Activated T-helper 17 cell treated with anti-CD3 and anti-CD28 coated beads, Interleukin-2, amount 50 U/mL, for 72 hours (primary cell): ENCODE results near the gene TPM1. TPM values are rescaled to one million over a fixed set of nuclear protein-coding genes. Genes with fewer than 3 reads are reported as not detected.

ENCODE experiments used
- ATAC-seq: fragments of 150-1000 bp; cut with Tn5 transposase; replicated peaks from 2 replicates; pipeline ENCODE4 v1.10.0; 2021; ENCODE audit warnings: mild to moderate bottlenecking, moderate library complexity
- H3K27ac Mint-ChIP-seq: one replicate; pipeline ENCODE4 v1.8.0; 2022; ENCODE audit warnings: mixed read lengths
- H3K27me3 Mint-ChIP-seq: one replicate; pipeline ENCODE4 v1.8.0; 2022; ENCODE audit warnings: mixed read lengths
- H3K36me3 Mint-ChIP-seq: one replicate; pipeline ENCODE4 v1.8.0; 2022; ENCODE audit warnings: low read depth, mild to moderate bottlenecking, mixed read lengths
- H3K4me1 Mint-ChIP-seq: one replicate; pipeline ENCODE4 v1.8.0; 2022; ENCODE audit warnings: mixed read lengths
- H3K4me3 Mint-ChIP-seq: one replicate; pipeline ENCODE4 v1.8.0; 2022; ENCODE audit warnings: mild to moderate bottlenecking, mixed read lengths
- H3K9me3 Mint-ChIP-seq: one replicate; pipeline ENCODE4 v1.8.0; 2022; ENCODE audit warnings: mixed read lengths
- total RNA-seq, 2 donors: library from RNA; stranded (reverse); gene quantifications; one replicate each; pipeline ENCODE4 v1.2.3, GENCODE V29; 2022

The TPM1 gene
- total RNA-seq, 2 donors from 2014 or later: 3.0 to 9.7 TPM

DNA sequence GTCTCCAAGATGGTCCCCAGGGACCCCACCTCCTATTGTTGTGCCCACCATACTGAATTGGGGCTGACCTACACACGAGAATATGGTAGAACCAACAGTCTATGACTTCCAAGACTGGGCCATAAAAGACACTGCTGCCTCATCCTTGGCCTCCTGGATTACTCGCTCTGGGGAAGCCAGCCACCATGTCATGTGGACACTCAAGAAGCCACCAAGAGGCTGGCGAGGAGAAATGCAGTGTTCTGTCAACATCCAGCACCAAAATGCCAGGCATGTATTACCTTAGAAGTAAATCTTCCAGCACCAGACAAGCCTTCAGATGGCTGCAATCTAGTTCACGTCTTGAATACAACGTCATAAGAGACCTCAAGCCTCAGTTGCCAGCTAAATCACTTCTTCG is 17.1 kb upstream of the TPM1 start:
- Mint-ChIP-seq H3K4me1 (no peaks in the 10 kb centered on the region), H3K36me3 (no peaks in the 10 kb centered on the region), H3K27ac (no peak overlapping the region), H3K27me3 (peaks cover 14% of the 10 kb centered on the region), H3K4me3 (no peak overlapping the region), H3K9me3 (no peaks in the 10 kb centered on the region)
- no peak for ATAC-seq

DNA sequence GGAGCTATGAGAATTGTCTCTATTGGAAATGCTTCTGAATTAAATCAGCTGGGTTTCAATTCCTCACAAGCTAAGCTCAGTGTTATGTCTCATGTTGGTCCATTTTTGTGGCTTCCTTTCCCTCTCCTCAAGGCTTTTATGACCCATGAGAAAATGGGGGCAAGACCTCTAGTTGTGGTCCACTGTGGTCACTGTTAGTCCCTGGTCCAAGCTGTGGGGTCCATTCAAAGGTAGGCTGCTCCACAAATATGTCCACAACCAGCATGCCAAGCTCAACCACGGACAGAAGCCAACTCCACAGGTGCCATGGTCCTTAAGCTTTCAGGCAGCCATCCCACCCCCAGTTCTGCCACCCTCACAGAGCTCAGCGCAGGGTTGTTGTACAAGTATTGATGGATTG is 14.9 kb upstream of the TPM1 start:
- no peaks in the 10 kb centered on the region for H3K4me1 Mint-ChIP-seq
- H3K27me3 Mint-ChIP-seq: peaks cover 21% of the 10 kb centered on the region
- no peak overlapping the region for H3K4me3 Mint-ChIP-seq
- no peaks in the 10 kb centered on the region for H3K36me3 Mint-ChIP-seq
- no peaks in the 10 kb centered on the region for H3K9me3 Mint-ChIP-seq
- H3K27ac Mint-ChIP-seq: no peak overlapping the region
- no peak for ATAC-seq

DNA sequence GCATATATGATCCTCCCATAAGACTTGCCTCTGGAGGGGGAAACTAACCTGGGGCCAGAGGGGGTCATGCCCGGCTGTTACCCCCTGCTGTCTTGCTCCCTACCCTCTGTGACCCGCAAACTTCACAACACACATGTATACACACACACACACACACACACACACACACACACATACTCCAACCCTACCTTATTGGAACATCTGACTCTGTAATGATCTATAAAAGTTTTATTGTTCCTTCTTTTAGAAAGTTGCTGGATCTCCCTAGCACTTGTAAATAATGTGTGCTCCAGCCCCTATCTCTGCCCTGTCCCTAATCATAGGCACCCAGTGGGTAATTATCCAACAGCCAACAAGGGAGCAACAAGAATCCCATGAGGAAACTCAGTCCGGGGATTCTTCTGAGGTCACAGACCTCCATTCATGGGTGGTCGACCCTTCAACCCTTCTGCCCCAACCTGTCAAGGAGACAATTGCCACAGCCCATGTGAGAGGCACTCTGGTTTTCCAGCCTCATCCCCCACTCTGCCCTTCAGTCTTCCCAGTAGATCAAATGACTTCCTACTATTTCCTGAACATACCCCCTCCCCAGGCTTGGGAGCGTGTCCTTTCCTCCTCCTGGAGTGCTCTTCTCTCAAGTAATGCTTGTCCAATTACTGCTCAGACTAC is 14.0 kb upstream of the TPM1 start:
- H3K27ac Mint-ChIP-seq: no peak overlapping the region
- no peak for ATAC-seq
- H3K4me3 Mint-ChIP-seq: no peak overlapping the region
- H3K27me3 Mint-ChIP-seq: peaks cover 21% of the 10 kb centered on the region
- H3K36me3 Mint-ChIP-seq: no peaks in the 10 kb centered on the region
- H3K4me1 Mint-ChIP-seq: no peaks in the 10 kb centered on the region
- H3K9me3 Mint-ChIP-seq: no peaks in the 10 kb centered on the region

DNA sequence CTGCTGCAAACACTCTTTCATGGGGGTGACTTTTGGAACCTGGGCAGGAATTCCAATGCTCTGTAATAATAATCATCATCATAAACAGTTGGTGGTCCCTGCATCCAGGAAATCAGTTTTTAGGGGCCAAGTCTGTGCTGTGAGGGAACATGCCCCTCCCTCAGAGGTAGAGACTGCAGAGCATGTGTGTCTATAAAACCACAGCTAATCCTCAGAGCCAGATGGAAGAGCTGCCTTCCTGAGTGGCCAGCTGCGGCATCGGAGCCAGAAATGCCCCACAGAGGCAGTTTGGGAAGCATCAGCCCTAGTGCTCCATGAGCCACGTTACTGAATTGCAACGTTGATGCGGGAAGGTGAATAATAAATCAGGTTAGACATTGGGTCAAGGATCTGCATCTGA is 12.9 kb upstream of the TPM1 start:
- Mint-ChIP-seq H3K36me3 (no peaks in the 10 kb centered on the region), H3K9me3 (no peaks in the 10 kb centered on the region), H3K4me1 (no peaks in the 10 kb centered on the region), H3K27ac (no peak overlapping the region), H3K4me3 (no peak overlapping the region), H3K27me3 (peaks cover 21% of the 10 kb centered on the region)
- no peak for ATAC-seq

DNA sequence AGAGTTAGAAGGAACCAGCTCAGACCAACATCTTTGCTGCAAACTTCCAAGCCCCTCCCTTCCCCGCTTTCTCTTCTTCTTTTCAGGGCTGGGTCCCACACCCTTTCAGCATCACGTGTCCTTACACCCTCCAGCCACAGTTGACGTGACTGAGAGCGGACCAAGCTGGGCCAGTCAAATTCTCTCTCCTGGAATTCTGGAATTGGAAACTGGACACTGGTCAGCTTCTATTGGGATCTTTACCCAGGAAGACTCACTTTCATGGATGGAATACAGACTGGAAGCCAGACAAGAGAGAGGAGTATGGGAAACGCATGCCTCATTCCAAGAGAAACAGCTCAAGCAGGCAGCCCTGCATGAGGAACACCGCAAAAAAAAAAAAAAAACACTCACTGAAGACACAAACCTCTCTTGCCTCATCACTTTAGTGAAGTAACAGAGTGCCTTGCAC is 12.4 kb upstream of the TPM1 start:
- ATAC-seq: no peak
- H3K4me1 Mint-ChIP-seq: no peaks in the 10 kb centered on the region
- H3K27me3 Mint-ChIP-seq: peaks cover 25% of the 10 kb centered on the region
- no peaks in the 10 kb centered on the region for H3K9me3 Mint-ChIP-seq
- no peak overlapping the region for H3K27ac Mint-ChIP-seq
- H3K4me3 Mint-ChIP-seq: no peak overlapping the region
- no peaks in the 10 kb centered on the region for H3K36me3 Mint-ChIP-seq

DNA sequence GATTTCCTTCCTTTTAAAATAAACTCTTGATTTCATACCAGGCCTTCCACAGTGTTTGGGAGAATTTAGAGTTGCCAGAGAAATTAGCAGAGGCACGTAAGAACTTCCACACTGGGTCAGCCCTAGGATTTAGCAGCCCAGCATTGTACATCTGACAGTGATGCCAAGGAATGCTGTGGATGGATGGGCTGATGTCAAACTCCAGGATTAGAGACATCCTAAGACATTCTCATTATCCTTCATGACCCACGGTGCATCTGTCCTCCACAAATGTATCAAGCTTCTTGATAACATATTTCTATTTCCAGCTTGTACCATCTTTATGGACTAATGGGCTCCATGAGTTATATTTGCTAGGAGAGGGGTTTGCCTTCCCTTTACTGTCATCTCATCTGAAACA is 8.0 kb upstream of the TPM1 start:
- no peak for ATAC-seq
- peak overlapping the region; percentile 56 for H3K27ac Mint-ChIP-seq
- peaks cover 13% of the 10 kb centered on the region for H3K27me3 Mint-ChIP-seq
- no peak overlapping the region for H3K4me3 Mint-ChIP-seq
- no peaks in the 10 kb centered on the region for H3K9me3 Mint-ChIP-seq
- no peaks in the 10 kb centered on the region for H3K4me1 Mint-ChIP-seq
- H3K36me3 Mint-ChIP-seq: no peaks in the 10 kb centered on the region

DNA sequence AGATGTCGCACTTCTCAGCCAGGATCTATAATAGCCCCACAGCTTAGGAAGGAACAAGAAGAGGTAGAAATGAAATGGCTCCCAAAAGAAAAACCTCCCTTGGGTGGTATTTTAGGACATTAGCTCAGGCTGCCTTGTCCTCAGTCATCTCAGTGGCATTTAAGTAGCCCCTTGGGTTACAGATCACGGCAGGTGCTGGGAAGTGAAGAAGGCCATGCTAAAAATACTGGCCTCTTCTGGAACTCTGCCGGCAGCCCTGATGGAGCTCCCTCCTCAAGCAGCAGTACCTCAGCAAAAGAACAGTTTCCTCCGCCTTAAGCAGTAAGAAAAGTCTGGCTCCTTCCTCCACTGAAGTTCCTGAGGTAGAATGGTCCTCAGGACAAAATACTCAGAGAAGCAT is 7.3 kb upstream of the TPM1 start:
- H3K27ac Mint-ChIP-seq: peak overlapping the region; percentile 56
- ATAC-seq: no peak
- H3K27me3 Mint-ChIP-seq: peaks cover 18% of the 10 kb centered on the region
- no peaks in the 10 kb centered on the region for H3K4me1 Mint-ChIP-seq
- no peaks in the 10 kb centered on the region for H3K36me3 Mint-ChIP-seq
- no peak overlapping the region for H3K4me3 Mint-ChIP-seq
- no peaks in the 10 kb centered on the region for H3K9me3 Mint-ChIP-seq

DNA sequence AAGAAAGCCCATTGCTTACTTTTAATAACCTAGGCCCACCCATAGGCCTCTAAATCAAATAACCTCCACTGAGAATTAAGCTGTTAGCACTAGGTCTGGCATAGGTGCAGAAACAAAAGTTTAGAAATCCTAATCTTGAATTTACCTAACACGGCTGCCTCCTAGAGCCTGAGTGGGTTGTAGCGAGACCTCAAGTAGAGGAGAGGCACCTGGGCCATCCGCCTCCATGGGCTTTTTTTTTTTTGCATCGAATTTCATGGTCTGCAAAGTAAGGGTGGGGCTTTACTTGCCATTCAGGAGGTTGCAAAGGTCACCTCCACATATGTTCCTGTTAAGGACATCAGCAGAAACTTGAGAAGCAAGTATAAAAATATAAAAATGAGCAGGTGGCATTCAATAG is 6.6 kb upstream of the TPM1 start:
- no peak for ATAC-seq
- no peak overlapping the region for H3K4me3 Mint-ChIP-seq
- H3K27me3 Mint-ChIP-seq: peaks cover 18% of the 10 kb centered on the region
- no peaks in the 10 kb centered on the region for H3K36me3 Mint-ChIP-seq
- no peaks in the 10 kb centered on the region for H3K9me3 Mint-ChIP-seq
- H3K4me1 Mint-ChIP-seq: no peaks in the 10 kb centered on the region
- H3K27ac Mint-ChIP-seq: no peak overlapping the region

GRCh38 chr15:63037976-63038720 is 4.4 kb upstream of the TPM1 start:
- H3K4me3 Mint-ChIP-seq: no peak overlapping the region
- no peaks in the 10 kb centered on the region for H3K9me3 Mint-ChIP-seq
- H3K27me3 Mint-ChIP-seq: peaks cover 29% of the 10 kb centered on the region
- H3K27ac Mint-ChIP-seq: no peak overlapping the region
- no peaks in the 10 kb centered on the region for H3K36me3 Mint-ChIP-seq
- H3K4me1 Mint-ChIP-seq: no peaks in the 10 kb centered on the region
- no peak for ATAC-seq

DNA sequence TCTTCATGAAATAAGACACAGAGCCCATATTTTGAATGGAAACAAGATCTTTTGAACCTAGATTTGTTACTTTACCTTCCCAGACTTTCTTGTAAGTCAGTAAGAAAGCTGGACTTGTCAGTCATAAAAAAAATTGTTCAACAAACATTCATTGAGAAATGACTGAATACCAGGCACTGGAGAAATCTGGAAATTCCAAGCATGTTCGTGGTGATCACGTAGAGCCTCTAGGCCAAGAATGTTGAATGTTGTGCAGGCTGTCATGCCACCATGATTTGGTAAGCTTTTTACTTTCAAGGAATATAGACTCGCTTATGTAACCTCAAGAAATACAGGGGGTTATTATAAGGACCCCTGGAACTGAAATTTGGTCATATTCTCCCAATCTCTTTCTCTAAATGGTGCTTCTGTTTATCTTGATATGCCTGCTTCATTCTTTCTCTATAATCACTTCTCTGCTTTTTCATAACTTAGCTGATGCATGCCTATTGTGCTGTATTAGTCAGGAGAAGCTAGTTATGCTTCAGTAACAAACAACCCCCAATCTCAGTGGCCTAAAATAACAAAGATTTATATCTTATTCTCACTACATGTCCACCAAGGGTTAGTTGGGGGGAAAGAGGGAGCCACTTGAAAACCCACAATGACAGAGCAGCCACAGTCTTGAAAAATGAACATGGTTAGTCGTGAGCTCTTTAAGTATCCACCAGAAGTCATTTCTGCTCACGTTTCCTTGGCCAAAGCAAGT is 3.4 kb upstream of the TPM1 start:
- no peak for ATAC-seq
- H3K27me3 Mint-ChIP-seq: peaks cover 33% of the 10 kb centered on the region
- no peaks in the 10 kb centered on the region for H3K4me1 Mint-ChIP-seq
- no peaks in the 10 kb centered on the region for H3K9me3 Mint-ChIP-seq
- no peak overlapping the region for H3K27ac Mint-ChIP-seq
- H3K4me3 Mint-ChIP-seq: no peak overlapping the region
- no peaks in the 10 kb centered on the region for H3K36me3 Mint-ChIP-seq

DNA sequence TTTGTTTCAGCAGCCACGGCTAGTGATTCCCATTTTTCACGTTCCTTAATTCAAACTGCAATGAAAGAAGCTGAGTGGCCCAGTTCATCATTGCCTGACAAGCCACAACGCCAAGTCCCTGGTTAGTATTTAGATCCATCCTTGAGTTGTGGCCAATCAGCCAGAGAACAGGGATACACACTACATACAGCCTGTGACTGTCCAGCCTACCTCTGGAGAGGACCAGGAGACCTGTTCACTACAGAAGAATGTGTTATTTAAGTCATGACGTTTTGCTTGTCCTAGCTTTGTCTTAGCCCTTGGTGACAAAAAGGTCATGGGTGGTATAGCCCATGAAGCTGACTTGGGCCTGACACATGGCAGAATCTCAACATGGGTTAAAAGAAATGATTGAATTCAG is 2.7 kb upstream of the TPM1 start:
- no peak for ATAC-seq
- Mint-ChIP-seq H3K27ac (no peak overlapping the region), H3K4me1 (no peaks in the 10 kb centered on the region), H3K27me3 (peaks cover 39% of the 10 kb centered on the region), H3K36me3 (no peaks in the 10 kb centered on the region), H3K9me3 (no peaks in the 10 kb centered on the region), H3K4me3 (no peak overlapping the region)

GRCh38 chr15:63040509-63040908 is 2.0 kb upstream of the TPM1 start:
- no peak overlapping the region for H3K27ac Mint-ChIP-seq
- no peaks in the 10 kb centered on the region for H3K4me1 Mint-ChIP-seq
- peaks cover 43% of the 10 kb centered on the region for H3K27me3 Mint-ChIP-seq
- no peaks in the 10 kb centered on the region for H3K9me3 Mint-ChIP-seq
- ATAC-seq: no peak
- no peak overlapping the region for H3K4me3 Mint-ChIP-seq
- no peaks in the 10 kb centered on the region for H3K36me3 Mint-ChIP-seq

- Mint-ChIP-seq H3K36me3 (no peaks in the 10 kb centered on the region), H3K27me3 (peaks cover 48% of the 10 kb centered on the region), H3K4me1 (no peaks in the 10 kb centered on the region), H3K9me3 (no peaks in the 10 kb centered on the region), H3K27ac (no peak overlapping the region), H3K4me3 (peak overlapping the region; percentile 11)
- ATAC-seq: no peak
Measured at GRCh38 chr15:63040954-63041353, 1.6 kb upstream of the TPM1 start.

GRCh38 chr15:63041402-63041973 is 1.1 kb upstream of the TPM1 start:
- no peak for ATAC-seq
- H3K27me3 Mint-ChIP-seq: peaks cover 51% of the 10 kb centered on the region

More at GRCh38 chr15:63041402-63041973, 1.1 kb upstream of the TPM1 start:
- H3K27ac Mint-ChIP-seq: no peak overlapping the region
- no peaks in the 10 kb centered on the region for H3K36me3 Mint-ChIP-seq
- H3K4me3 Mint-ChIP-seq: peak overlapping the region; percentile 56
- H3K9me3 Mint-ChIP-seq: no peaks in the 10 kb centered on the region
- no peaks in the 10 kb centered on the region for H3K4me1 Mint-ChIP-seq
